ENCODE measurements around the gene DNAH17. TPM values are rescaled to one million over a fixed set of nuclear protein-coding genes. Genes with fewer than 3 reads are reported as not detected.
A peak's percentile ranks its signal among the peaks of the same experiment; 100 is the strongest.

The DNAH17 gene
- polyA plus RNA-seq, 3 donors from 2014 or later: 0.09 TPM; not detected in 2

- peaks cover 0 to 2% (median 0%) of the 10 kb centered on the region in 3 donors for H3K27me3 Mint-ChIP-seq (ENCODE audit: low read depth in 3 of 3)
- no peak overlapping the region for H3K4me3 Mint-ChIP-seq
- H3K4me1 Mint-ChIP-seq: peaks cover 5 to 7% of the 10 kb centered on the region in 2 donors
- H3K36me3 Mint-ChIP-seq: peaks cover 7 to 22% (median 9%) of the 10 kb centered on the region in 3 donors
- H3K27ac Mint-ChIP-seq: no peak overlapping the region
- no peak for DNase-seq
- no peaks in the 10 kb centered on the region for H3K9me3 Mint-ChIP-seq
Observed at GRCh38 chr17:78422872-78423588, 154.2 kb downstream of the DNAH17 start.

GRCh38 chr17:78422267-78422605 lies 155.0 kb downstream of the DNAH17 start:
- Mint-ChIP-seq H3K4me3 (no peak overlapping the region), H3K27ac (peak overlapping the region in 3 of 6 donors; percentile 40 to 44 (median 40))

GRCh38 chr17:78421534-78422266 lies 155.5 kb downstream of the DNAH17 start:
- Mint-ChIP-seq H3K4me1 (peaks cover 16 to 17% of the 10 kb centered on the region in 2 donors), H3K27me3 (ENCODE audit: low read depth in 3 of 3) (peaks cover 0 to 2% (median 0%) of the 10 kb centered on the region in 3 donors), H3K36me3 (peaks cover 7 to 19% (median 9%) of the 10 kb centered on the region in 3 donors), H3K4me3 (no peak overlapping the region), H3K9me3 (no peaks in the 10 kb centered on the region), H3K27ac (peak overlapping the region in 3 of 6 donors; percentile 40 to 44 (median 40))
- DNase-seq: peak; percentile 56 to 68 (median 60)

More at GRCh38 chr17:78422267-78422605, 155.0 kb downstream of the DNAH17 start:
- no peaks in the 10 kb centered on the region for H3K9me3 Mint-ChIP-seq
- H3K4me1 Mint-ChIP-seq: peaks cover 10 to 11% of the 10 kb centered on the region in 2 donors
- peaks cover 0 to 2% (median 0%) of the 10 kb centered on the region in 3 donors for H3K27me3 Mint-ChIP-seq (ENCODE audit: low read depth in 3 of 3)
- DNase-seq: no peak
- H3K36me3 Mint-ChIP-seq: peaks cover 7 to 20% (median 9%) of the 10 kb centered on the region in 3 donors

- Mint-ChIP-seq H3K27ac (no peak overlapping the region), H3K27me3 (ENCODE audit: low read depth in 3 of 3) (peaks cover 0 to 2% (median 0%) of the 10 kb centered on the region in 3 donors), H3K4me1 (peaks cover 22 to 23% of the 10 kb centered on the region in 2 donors), H3K36me3 (peaks cover 7 to 19% (median 9%) of the 10 kb centered on the region in 3 donors), H3K4me3 (no peak overlapping the region), H3K9me3 (no peaks in the 10 kb centered on the region)
- no peak for DNase-seq
Observed at GRCh38 chr17:78421084-78421533, 156.1 kb downstream of the DNAH17 start.

- H3K4me1 Mint-ChIP-seq: peaks cover 30 to 32% of the 10 kb centered on the region in 2 donors
- H3K27me3 Mint-ChIP-seq (ENCODE audit: low read depth in 3 of 3): peaks cover 0 to 2% (median under 1%) of the 10 kb centered on the region in 3 donors
- H3K27ac Mint-ChIP-seq: peak overlapping the region in 1 of 6 donors; percentile 77
- H3K9me3 Mint-ChIP-seq: no peaks in the 10 kb centered on the region
- no peak overlapping the region for H3K4me3 Mint-ChIP-seq
- peaks cover 7 to 17% (median 9%) of the 10 kb centered on the region in 3 donors for H3K36me3 Mint-ChIP-seq
- no peak for DNase-seq
Observed at GRCh38 chr17:78419970-78420815, 157.0 kb downstream of the DNAH17 start.

- DNase-seq: no peak
- Mint-ChIP-seq H3K27ac (peak overlapping the region in 1 of 6 donors; percentile 26), H3K36me3 (peaks cover 5 to 10% (median 7%) of the 10 kb centered on the region in 3 donors), H3K27me3 (ENCODE audit: low read depth in 3 of 3) (peaks cover 0 to 2% (median 1%) of the 10 kb centered on the region in 3 donors), H3K9me3 (no peaks in the 10 kb centered on the region), H3K4me3 (no peak overlapping the region), H3K4me1 (peaks cover 42 to 45% of the 10 kb centered on the region in 2 donors)
Observed at GRCh38 chr17:78418326-78419026, 158.7 kb downstream of the DNAH17 start.

- Mint-ChIP-seq H3K9me3 (no peaks in the 10 kb centered on the region), H3K4me1 (peaks cover 52 to 53% of the 10 kb centered on the region in 2 donors)
Observed at GRCh38 chr17:78417531-78417909, 159.7 kb downstream of the DNAH17 start.

GRCh38 chr17:78416791-78417530 lies 160.2 kb downstream of the DNAH17 start:
- Mint-ChIP-seq H3K36me3 (peaks cover 5 to 8% (median 7%) of the 10 kb centered on the region in 3 donors), H3K27ac (peak overlapping the region in 4 of 6 donors; percentile 11 to 75 (median 40)), H3K27me3 (ENCODE audit: low read depth in 3 of 3) (peaks cover 0 to 1% (median 0%) of the 10 kb centered on the region in 3 donors), H3K4me1 (peaks cover 57% of the 10 kb centered on the region in 2 donors), H3K4me3 (no peak overlapping the region), H3K9me3 (no peaks in the 10 kb centered on the region)
- no peak for DNase-seq

More at GRCh38 chr17:78417531-78417909, 159.7 kb downstream of the DNAH17 start:
- no peak for DNase-seq
- no peak overlapping the region for H3K4me3 Mint-ChIP-seq
- peaks cover 0 to 1% (median 0%) of the 10 kb centered on the region in 3 donors for H3K27me3 Mint-ChIP-seq (ENCODE audit: low read depth in 3 of 3)
- H3K27ac Mint-ChIP-seq: peak overlapping the region in 1 of 6 donors; percentile 71
- H3K36me3 Mint-ChIP-seq: peaks cover 5 to 8% (median 7%) of the 10 kb centered on the region in 3 donors

GRCh38 chr17:78415821-78416711 lies 161.1 kb downstream of the DNAH17 start:
- no peak overlapping the region for H3K4me3 Mint-ChIP-seq
- no peak for DNase-seq
- no peaks in the 10 kb centered on the region for H3K9me3 Mint-ChIP-seq
- H3K4me1 Mint-ChIP-seq: peaks cover 57 to 58% of the 10 kb centered on the region in 2 donors
- peak overlapping the region in 3 of 6 donors; percentile 43 to 97 (median 62) for H3K27ac Mint-ChIP-seq
- H3K36me3 Mint-ChIP-seq: peaks cover 4 to 8% (median 7%) of the 10 kb centered on the region in 3 donors
- peaks cover 0 to 3% (median 0%) of the 10 kb centered on the region in 3 donors for H3K27me3 Mint-ChIP-seq (ENCODE audit: low read depth in 3 of 3)

GRCh38 chr17:78414178-78415162 lies 162.7 kb downstream of the DNAH17 start:
- no peaks in the 10 kb centered on the region for H3K9me3 Mint-ChIP-seq
- H3K4me1 Mint-ChIP-seq: peaks cover 60 to 65% of the 10 kb centered on the region in 2 donors
- peak overlapping the region; percentile 10 to 97 (median 80) for H3K27ac Mint-ChIP-seq
- no peaks in the 10 kb centered on the region for H3K36me3 Mint-ChIP-seq
- H3K27me3 Mint-ChIP-seq (ENCODE audit: low read depth in 3 of 3): peaks cover 0 to 3% (median 0%) of the 10 kb centered on the region in 3 donors
- no peak for DNase-seq
- H3K4me3 Mint-ChIP-seq: peak overlapping the region in 2 of 5 donors; percentile 17 to 62
